Panc1 (cell line): ENCODE measurements around the gene CALM1.

Experiments used
- CTCF ChIP-seq: fragments of 450-650 bp; IDR thresholded peaks from 2 replicates; pipeline ENCODE4 v1.5.1; 2017; ENCODE audit warnings: mild to moderate bottlenecking
- POLR2AphosphoS5 ChIP-seq: IDR thresholded peaks from 2 replicates; pipeline ENCODE4 v1.6.1; 2012; ENCODE audit warnings: mild to moderate bottlenecking, low read depth, low read length, moderate library complexity

GRCh38 chr14:90386321-90386720 lies 10.5 kb upstream of the CALM1 start:
- TF ChIP-seq CTCF (no peak), POLR2AphosphoS5 (no peak)
